IMR-90 (cell line): ENCODE data around the gene SMIM43. TPM values are rescaled to one million over a fixed set of nuclear protein-coding genes. Genes with fewer than 3 reads are reported as not detected.

Experiments used
- ATAC-seq: fragments of 200-7000 bp; cut with Tn5 transposase; 2 replicates; pipeline ENCODE4 v1.9.1; 2020; ENCODE audit warnings: low read depth, mild to moderate bottlenecking, moderate library complexity
- BruUV-seq: library from RNA; stranded (reverse); fragments of 400-500 nt; replicated peaks from 2 replicates; lab custom pipeline; 2021; lab: Mats Ljungman, UMichigan
- CTCF ChIA-PET: fragments of 300-600 bp; formaldehyde crosslinking; extraction: SDS; loops from one replicate; lab custom pipeline; 2021; ENCODE audit warnings: antibody characterized with exemption; lab: Yijun Ruan, JAX
- POLR2A ChIA-PET: fragments of 300-600 bp; sonication (Branson Sonifier 250); formaldehyde crosslinking; loops from one replicate; lab custom pipeline; 2022; ENCODE audit warnings: antibody characterized with exemption; ENCODE audit not compliant: unreplicated experiment; lab: Charles Lee
- DNase-seq: peaks from one replicate; pipeline ENCODE4 v3.0.0; 2013
- H2AFZ ChIP-seq: replicated peaks from 2 replicates; pipeline ENCODE3; 2013; ENCODE audit warnings: low read length, mild to moderate bottlenecking; ENCODE audit not compliant: poor library complexity
- H2AK5ac ChIP-seq: 2 replicates; pipeline ENCODE4 v1.6.1; 2013; ENCODE audit warnings: low read depth, low read length, inconsistent platforms
- H2AK9ac ChIP-seq: replicated peaks from 2 replicates; pipeline ENCODE3; 2013; ENCODE audit warnings: mild to moderate bottlenecking, low read depth, low read length, moderate library complexity; ENCODE audit not compliant: poor library complexity
- H2BK120ac ChIP-seq: 2 replicates; pipeline ENCODE4 v1.6.1; 2013; ENCODE audit warnings: low read depth, low read length, inconsistent platforms
- H2BK15ac ChIP-seq: 3 replicates; pipeline ENCODE4 v1.6.1; 2013; ENCODE audit warnings: low read depth, low read length, inconsistent platforms
- H2BK20ac ChIP-seq: 2 replicates; pipeline ENCODE4 v1.6.1; 2013; ENCODE audit warnings: low read depth, mild to moderate bottlenecking, inconsistent platforms, low read length, moderate library complexity
- H2BK5ac ChIP-seq: 2 replicates; pipeline ENCODE4 v1.6.1; 2013; ENCODE audit warnings: mild to moderate bottlenecking, low read depth, low read length, inconsistent platforms; ENCODE audit not compliant: poor library complexity, severe bottlenecking
- H3K14ac ChIP-seq: replicated peaks from 2 replicates; pipeline ENCODE4 v1.6.1; 2013; ENCODE audit warnings: low read depth, low read length, inconsistent platforms
- H3K18ac ChIP-seq: 2 replicates; pipeline ENCODE4 v1.6.1; 2013; ENCODE audit warnings: low read depth, low read length, control low read depth
- H3K23ac ChIP-seq: 2 replicates; pipeline ENCODE4 v1.6.1; 2013; ENCODE audit warnings: low read depth, low read length, inconsistent platforms
- H3K27ac ChIP-seq: 2 replicates; pipeline ENCODE4 v1.5.1; 2013; ENCODE audit warnings: mild to moderate bottlenecking, control low read depth, low read length; ENCODE audit not compliant: insufficient read depth
- H3K27me3 ChIP-seq: 2 replicates; pipeline ENCODE4 v1.6.1; 2013; ENCODE audit warnings: low read length; ENCODE audit not compliant: control insufficient read depth, insufficient read depth
- H3K36me3 ChIP-seq: 2 replicates; pipeline ENCODE4 v1.6.1; 2013; ENCODE audit warnings: low read length, mixed read lengths; ENCODE audit not compliant: control insufficient read depth, insufficient read depth
- H3K4ac ChIP-seq: 2 replicates; pipeline ENCODE4 v1.6.1; 2013; ENCODE audit warnings: low read depth, low read length, inconsistent platforms
- H3K4me1 ChIP-seq: 2 replicates; pipeline ENCODE4 v1.6.1; 2013; ENCODE audit warnings: low read length, mixed read lengths; ENCODE audit not compliant: control insufficient read depth, insufficient read depth
- H3K4me2 ChIP-seq: 2 replicates; pipeline ENCODE4 v1.6.1; 2013; ENCODE audit warnings: low read depth, mild to moderate bottlenecking, control low read depth, low read length, moderate library complexity
- H3K4me3 ChIP-seq: 2 replicates; pipeline ENCODE4 v1.5.1; 2013; ENCODE audit warnings: low read depth, mild to moderate bottlenecking, control low read depth, low read length, moderate library complexity; ENCODE audit not compliant: insufficient read depth
- H3K56ac ChIP-seq: 2 replicates; pipeline ENCODE4 v1.6.1; 2013; ENCODE audit warnings: low read length, inconsistent platforms; ENCODE audit not compliant: insufficient read depth; ENCODE audit errors: extremely low read depth
- H3K79me1 ChIP-seq, 2 experiments: 2 replicates each; pipeline ENCODE4 v1.6.1; 2013; ENCODE audit warnings: low read length in 2 of 2, inconsistent platforms in 1 of 2, low read depth in 1 of 2
- H3K9ac ChIP-seq: 2 replicates; pipeline ENCODE4 v1.6.1; 2013; ENCODE audit warnings: low read depth, low read length, control low read depth
- H3K9me1 ChIP-seq: 2 replicates; pipeline ENCODE4 v1.6.1; 2013; ENCODE audit warnings: low read length, inconsistent platforms; ENCODE audit not compliant: insufficient read depth
- H3K9me3 ChIP-seq: 2 replicates; pipeline ENCODE4 v1.6.1; 2013; ENCODE audit warnings: low read length; ENCODE audit not compliant: control insufficient read depth, insufficient read depth
- H4K20me1 ChIP-seq: 2 replicates; pipeline ENCODE4 v1.6.1; 2013; ENCODE audit warnings: low read length, inconsistent platforms; ENCODE audit not compliant: insufficient read depth
- H4K5ac ChIP-seq: 2 replicates; pipeline ENCODE4 v1.6.1; 2013; ENCODE audit warnings: mild to moderate bottlenecking, low read depth, low read length, control low read depth
- H4K8ac ChIP-seq, 2 experiments: 2 replicates each; pipeline ENCODE4 v1.6.1; 2013; ENCODE audit warnings: low read depth in 2 of 2, low read length in 2 of 2, control low read depth in 1 of 2, inconsistent platforms in 1 of 2
- H4K91ac ChIP-seq: 2 replicates; pipeline ENCODE4 v1.6.1; 2013; ENCODE audit warnings: low read depth, low read length, inconsistent platforms; ENCODE audit not compliant: insufficient read depth
- CEBPB ChIP-seq: IDR thresholded peaks from 2 replicates; pipeline ENCODE4 v1.6.1; 2012; ENCODE audit warnings: low read depth, low read length, improper control_type of control experiment
- CHD1 ChIP-seq: IDR thresholded peaks from 2 replicates; pipeline ENCODE4 v1.6.1; 2012; ENCODE audit warnings: low read depth, low read length, improper control_type of control experiment
- MXI1 ChIP-seq: IDR thresholded peaks from 2 replicates; pipeline ENCODE4 v1.6.1; 2012; ENCODE audit warnings: low read depth, mild to moderate bottlenecking, low read length, moderate library complexity, borderline replicate concordance
- NFE2L2 ChIP-seq: fragments of 150-350 bp; IDR thresholded peaks from 2 replicates; pipeline ENCODE4 v1.6.1; 2016; ENCODE audit warnings: low read depth, mild to moderate bottlenecking, low read length
- POLR2A ChIP-seq: IDR thresholded peaks from 2 replicates; pipeline ENCODE4 v1.6.1; 2012; ENCODE audit warnings: mild to moderate bottlenecking, low read depth, low read length
- RCOR1 ChIP-seq: IDR thresholded peaks from 2 replicates; pipeline ENCODE4 v1.6.1; 2012; ENCODE audit warnings: mild to moderate bottlenecking, low read length, improper control_type of control experiment; ENCODE audit not compliant: insufficient replicate concordance
- RFX5 ChIP-seq: IDR thresholded peaks from 2 replicates; pipeline ENCODE4 v1.8.0; 2012; ENCODE audit warnings: low read depth, mild to moderate bottlenecking, low read length, moderate library complexity
- WGBS, 2 experiments: methylation state at CpG; one replicate each; pipeline versions ENCODE4 v1.1.5 to v1.1.7; 2013; ENCODE audit warnings: missing lambda C conversion rate in 2 of 2; ENCODE audit not compliant: insufficient read length in 1 of 2; ENCODE audit errors: extremely low coverage in 2 of 2; 5-methylcytosine and 5-hydroxymethylcytosine counted together
- dilution Hi-C: fragments of 300-500 bp; cut with HindIII; formaldehyde crosslinking; loops from one replicate; pipeline ENCODE4 v1.14.3; 2018; ENCODE audit warnings: low sequenced_read_pairs; ENCODE audit not compliant: unreplicated experiment
- in situ Hi-C: fragments of 300-500 bp; cut with MboI; formaldehyde crosslinking; loops from 3 replicates; pipeline ENCODE4 v1.14.3; 2019; ENCODE audit warnings: low sequenced_read_pairs, inconsistent platforms, mixed read lengths
- intact Hi-C: fragments of 100-400 bp; cut with micrococcal nuclease; formaldehyde crosslinking; loops from 2 replicates; pipeline ENCODE4 v1.10.0; 2022
- polyA plus RNA-seq, 3 experiments: library from polyadenylated mRNA; depleted of rRNA; stranded (reverse); fragments of >200 nt; gene quantifications; 2 replicates each; pipeline ENCODE4 v1.2.3, GENCODE V29; 2012; ENCODE audit warnings: low replicate concordance in 1 of 3
- total RNA-seq: library from RNA; depleted of rRNA; stranded (reverse); fragments of >200 nt; gene quantifications from 2 replicates; pipeline ENCODE4 v1.2.3, GENCODE V29; 2012
- TF ChIP-seq, protein P1 (sequence below): conservative IDR thresholded peaks from 2 replicates; pipeline ENCODE4 v1.5.1; 2012; ENCODE audit warnings: mild to moderate bottlenecking, low read depth, low read length, improper control_type of control experiment
- TF ChIP-seq, protein P2 (sequence below): fragments of 150-350 bp; IDR thresholded peaks from 2 replicates; pipeline ENCODE4 v1.6.1; 2016; ENCODE audit warnings: low read depth, mild to moderate bottlenecking, low read length, moderate library complexity, borderline replicate concordance

SMIM43 gene
- total and polyA plus RNA-seq, 2 of the 4 experiments (the other 2 are of a cell fraction) = 1.4 to 2.8 TPM

DNA sequence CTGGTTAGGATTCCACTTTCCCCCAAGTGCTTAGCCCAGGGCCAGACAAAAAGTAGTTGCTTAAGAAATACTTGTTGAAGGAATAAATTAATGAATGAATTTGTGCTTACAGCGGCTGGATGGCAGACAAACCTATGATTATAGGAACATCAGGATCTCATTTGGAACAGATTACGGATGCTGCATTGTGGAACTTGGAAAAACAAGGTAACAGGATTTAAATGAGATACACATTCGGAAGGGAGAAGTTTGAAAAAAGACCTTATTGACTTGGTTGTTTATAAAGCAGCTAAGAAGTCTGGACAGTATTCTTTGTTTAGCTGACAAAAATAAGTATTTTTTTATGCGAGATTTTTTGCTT lies 36.7 kb upstream of the SMIM43 start:
- Histone ChIP-seq H4K5ac (no peak overlapping the region), H4K20me1 (no peaks in the 10 kb centered on the region), H4K91ac (peak overlapping the region; percentile 86; the same call in 1 of the 2 replicates), H2AK9ac (no peak overlapping the region), H3K9me3 (no peaks in the 10 kb centered on the region), H3K4ac (peak overlapping the region; percentile 92), H3K27ac (no peak overlapping the region; the same call in 1 of the 2 replicates), H2AFZ (no peak overlapping the region), H2BK120ac (peak overlapping the region; percentile 22; the same call in 1 of the 2 replicates), H3K36me3 (peaks cover 10% of the 10 kb centered on the region), H3K23ac (peak overlapping the region; percentile 91; the same call in 1 of the 2 replicates), H3K56ac (peak overlapping the region; percentile 89), H3K9ac (peak overlapping the region; percentile 94), H3K27me3 (no peaks in the 10 kb centered on the region), H2AK5ac (no peak overlapping the region), H3K9me1 (0 out of 2 replicates have a peak, but pooled peaks cover 2% of the 10 kb centered on the region), H2BK15ac (no peak overlapping the region), H3K14ac (peak overlapping the region; percentile 50; the same call in 1 of the 2 replicates), H3K4me1 (no peaks in the 10 kb centered on the region), H3K79me1 (peaks cover 14 to 18% of the 10 kb centered on the region in 2 experiments), H2BK20ac (no peak overlapping the region), H3K4me2 (peak overlapping the region; percentile 83), H3K4me3 (peak overlapping the region; percentile 67), H2BK5ac (peak overlapping the region; percentile 16), H4K8ac (peak overlapping the region; percentile 93 to 99), H3K18ac (no peak overlapping the region)
- no TSS peak for BruUV-seq
- CTCF ChIA-PET = no interaction called here
- dilution Hi-C loops (no loop called here), intact Hi-C loops (loop anchor here (5.0 kb wide), 1 partner anchor 119 kb away; no protein-coding TSS in a partner anchor), in situ Hi-C loops (loop anchor here (10.0 kb wide), 1 partner anchor 117 kb away; no protein-coding TSS in a partner anchor)
- ATAC-seq (no peak), DNase-seq (no peak)
- TF ChIP-seq RCOR1 (no peak), CHD1 (no peak), POLR2A (no peak), CEBPB (no peak), NFE2L2 (no peak), MXI1 (no peak), RFX5 (no peak)
- TF ChIP-seq, protein P1, sequence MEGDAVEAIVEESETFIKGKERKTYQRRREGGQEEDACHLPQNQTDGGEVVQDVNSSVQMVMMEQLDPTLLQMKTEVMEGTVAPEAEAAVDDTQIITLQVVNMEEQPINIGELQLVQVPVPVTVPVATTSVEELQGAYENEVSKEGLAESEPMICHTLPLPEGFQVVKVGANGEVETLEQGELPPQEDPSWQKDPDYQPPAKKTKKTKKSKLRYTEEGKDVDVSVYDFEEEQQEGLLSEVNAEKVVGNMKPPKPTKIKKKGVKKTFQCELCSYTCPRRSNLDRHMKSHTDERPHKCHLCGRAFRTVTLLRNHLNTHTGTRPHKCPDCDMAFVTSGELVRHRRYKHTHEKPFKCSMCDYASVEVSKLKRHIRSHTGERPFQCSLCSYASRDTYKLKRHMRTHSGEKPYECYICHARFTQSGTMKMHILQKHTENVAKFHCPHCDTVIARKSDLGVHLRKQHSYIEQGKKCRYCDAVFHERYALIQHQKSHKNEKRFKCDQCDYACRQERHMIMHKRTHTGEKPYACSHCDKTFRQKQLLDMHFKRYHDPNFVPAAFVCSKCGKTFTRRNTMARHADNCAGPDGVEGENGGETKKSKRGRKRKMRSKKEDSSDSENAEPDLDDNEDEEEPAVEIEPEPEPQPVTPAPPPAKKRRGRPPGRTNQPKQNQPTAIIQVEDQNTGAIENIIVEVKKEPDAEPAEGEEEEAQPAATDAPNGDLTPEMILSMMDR = no peak
- TF ChIP-seq, protein P2, sequence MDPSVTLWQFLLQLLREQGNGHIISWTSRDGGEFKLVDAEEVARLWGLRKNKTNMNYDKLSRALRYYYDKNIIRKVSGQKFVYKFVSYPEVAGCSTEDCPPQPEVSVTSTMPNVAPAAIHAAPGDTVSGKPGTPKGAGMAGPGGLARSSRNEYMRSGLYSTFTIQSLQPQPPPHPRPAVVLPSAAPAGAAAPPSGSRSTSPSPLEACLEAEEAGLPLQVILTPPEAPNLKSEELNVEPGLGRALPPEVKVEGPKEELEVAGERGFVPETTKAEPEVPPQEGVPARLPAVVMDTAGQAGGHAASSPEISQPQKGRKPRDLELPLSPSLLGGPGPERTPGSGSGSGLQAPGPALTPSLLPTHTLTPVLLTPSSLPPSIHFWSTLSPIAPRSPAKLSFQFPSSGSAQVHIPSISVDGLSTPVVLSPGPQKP = no peak
- 0% methylated on average over 2 of the region's 4 CpGs; no CpG with 5 or more reads in 1 of the 2 experiments for WGBS, 2 experiments
- POLR2A ChIA-PET = no interaction called here
